ENCODE data around the gene B3GNT5. TPM values are rescaled to one million over a fixed set of nuclear protein-coding genes. Genes with fewer than 3 reads are reported as not detected.

B3GNT5 gene
- total and polyA plus RNA-seq, 2 donors (not counting 3 experiments of a cell fraction or from before 2014, with no cell fraction given) = 4.1 to 25.6 TPM

DNA sequence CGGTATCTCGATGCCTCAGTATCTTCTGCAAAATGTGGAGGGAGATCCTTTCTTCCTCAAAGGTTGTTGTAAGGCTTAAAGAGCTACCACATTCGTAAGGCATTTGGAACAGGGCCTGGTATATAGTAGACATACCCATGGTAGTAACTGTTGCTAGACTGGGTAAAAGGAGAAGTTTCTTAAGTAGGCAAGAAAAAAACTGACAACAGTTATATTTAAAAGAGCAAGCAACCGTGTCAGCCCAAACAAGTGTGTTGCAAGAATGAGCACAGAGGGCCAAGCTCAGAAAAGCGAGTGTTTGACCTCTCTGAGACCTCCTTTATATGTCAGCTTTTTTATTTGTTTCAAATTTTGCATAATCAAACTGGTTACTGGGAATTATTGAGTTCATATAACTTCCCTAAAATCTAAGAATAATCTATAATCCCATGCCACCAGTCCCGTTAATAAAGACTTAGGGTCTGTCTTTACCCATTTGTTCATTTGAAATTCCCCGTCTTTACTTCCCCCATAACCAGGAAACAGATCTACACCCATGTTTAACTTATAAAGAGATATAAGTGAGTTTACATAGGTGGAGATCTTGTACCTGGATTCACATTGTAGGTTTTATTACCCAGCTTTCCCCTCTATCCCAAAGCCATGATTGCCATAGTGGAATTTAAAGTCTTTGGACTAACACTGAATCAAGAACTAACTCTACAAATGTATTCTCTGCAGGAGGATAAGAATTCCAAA lies 7.3 kb downstream of the B3GNT5 start:
- no peak for FAIRE-seq

More for the DNA sequence above, 7.3 kb downstream of the B3GNT5 start:
- H3K27me3 ChIP-seq (ENCODE audit: control insufficient read depth in 2 of 2, insufficient read depth in 2 of 2, low read length in 2 of 2) = no peaks in the 10 kb centered on the region
- no peak overlapping the region for H3K27ac ChIP-seq (ENCODE audit: insufficient read depth, low read depth, low read length)
- H3K9me3 ChIP-seq (replicated peaks; ENCODE audit: control insufficient read depth, insufficient read depth, low read length) = no peaks in the 10 kb centered on the region
- H3K9me1 ChIP-seq (replicated peaks; ENCODE audit: control insufficient read depth, extremely low read depth, insufficient read depth, low read length) = no peaks in the 10 kb centered on the region
- dilution Hi-C loops (cut with MboI; ENCODE audit: extremely low pct_ligation_motif_present, low sequenced_read_pairs) (no loop called here), intact Hi-C loops (cut with micrococcal nuclease) (no loop called here)
- H3K9ac ChIP-seq (replicated peaks; ENCODE audit: extremely low read depth, insufficient read depth, low read length) = no peak overlapping the region
- no peak overlapping the region for H3K4me2 ChIP-seq (ENCODE audit: insufficient read depth, low read length)
- H3K4me3 ChIP-seq (replicated peaks in 1 of 3; ENCODE audit: insufficient read depth in 1 of 3, low read depth in 1 of 3, low read length in 3 of 3) = no peak overlapping the region
- no TSS peak for BruUV-seq (replicated peaks)
- H3K4me1 ChIP-seq (ENCODE audit: control insufficient read depth, extremely low read depth, insufficient read depth, low read length) = peaks cover 11% of the 10 kb centered on the region
- ChIA-PET CTCF (interaction anchor here (0.8 to 3.1 kb wide), 6 partner anchors 7 to 122 kb away, joined by 3 to 11 read pairs (median 6); partner anchors contain the start of gene B3GNT5), POLR2A (no interaction called here)
- H3K79me2 ChIP-seq (ENCODE audit: control insufficient read depth, insufficient read depth, low read length) = peaks cover 50% of the 10 kb centered on the region
- TF ChIP-seq JUN (IDR thresholded peaks at IDR 0.05; ENCODE audit: borderline replicate concordance, insufficient read depth, insufficient read length, low read depth) = no peak
- no peak for TF ChIP-seq FOS (IDR thresholded peaks at IDR 0.05; ENCODE audit: borderline replicate concordance, insufficient read depth, low read length)
- TF ChIP-seq, protein P1, sequence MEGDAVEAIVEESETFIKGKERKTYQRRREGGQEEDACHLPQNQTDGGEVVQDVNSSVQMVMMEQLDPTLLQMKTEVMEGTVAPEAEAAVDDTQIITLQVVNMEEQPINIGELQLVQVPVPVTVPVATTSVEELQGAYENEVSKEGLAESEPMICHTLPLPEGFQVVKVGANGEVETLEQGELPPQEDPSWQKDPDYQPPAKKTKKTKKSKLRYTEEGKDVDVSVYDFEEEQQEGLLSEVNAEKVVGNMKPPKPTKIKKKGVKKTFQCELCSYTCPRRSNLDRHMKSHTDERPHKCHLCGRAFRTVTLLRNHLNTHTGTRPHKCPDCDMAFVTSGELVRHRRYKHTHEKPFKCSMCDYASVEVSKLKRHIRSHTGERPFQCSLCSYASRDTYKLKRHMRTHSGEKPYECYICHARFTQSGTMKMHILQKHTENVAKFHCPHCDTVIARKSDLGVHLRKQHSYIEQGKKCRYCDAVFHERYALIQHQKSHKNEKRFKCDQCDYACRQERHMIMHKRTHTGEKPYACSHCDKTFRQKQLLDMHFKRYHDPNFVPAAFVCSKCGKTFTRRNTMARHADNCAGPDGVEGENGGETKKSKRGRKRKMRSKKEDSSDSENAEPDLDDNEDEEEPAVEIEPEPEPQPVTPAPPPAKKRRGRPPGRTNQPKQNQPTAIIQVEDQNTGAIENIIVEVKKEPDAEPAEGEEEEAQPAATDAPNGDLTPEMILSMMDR (IDR thresholded peaks at IDR 0.05; ENCODE audit: extremely low read depth in 1 of 2, insufficient read depth in 1 of 2, low read depth in 1 of 2, low read length in 2 of 2) = no peak
- TF ChIP-seq, protein P2, sequence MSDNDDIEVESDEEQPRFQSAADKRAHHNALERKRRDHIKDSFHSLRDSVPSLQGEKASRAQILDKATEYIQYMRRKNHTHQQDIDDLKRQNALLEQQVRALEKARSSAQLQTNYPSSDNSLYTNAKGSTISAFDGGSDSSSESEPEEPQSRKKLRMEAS (IDR thresholded peaks at IDR 0.05; ENCODE audit: insufficient read depth, insufficient read length) = no peak
- TF ChIP-seq POLR2A (IDR thresholded peaks at IDR 0.05; ENCODE audit: low read depth, low read length) = no peak
- TF ChIP-seq EZH2 (IDR thresholded peaks at IDR 0.05; ENCODE audit: borderline replicate concordance, low read depth, low read length, severe bottlenecking) = no peak
- no peak overlapping the region for H2AFZ ChIP-seq (ENCODE audit: low read depth, low read length)
- H4K20me1 ChIP-seq (replicated peaks; ENCODE audit: control insufficient read depth, extremely low read depth, insufficient read depth, low read length) = no peaks in the 10 kb centered on the region
- DNase-seq (ENCODE audit: low read depth, low spot score) = no peak
- no peaks in the 10 kb centered on the region for H3K36me3 ChIP-seq (ENCODE audit: control insufficient read depth in 2 of 2, extremely low read depth in 1 of 2, insufficient read depth in 2 of 2, low read length in 2 of 2)
